PC-9 (cell line): ENCODE data around the gene LINC00632.

Source experiments
- EZH2 ChIP-seq: fragments of 200-600 bp; sonication (generic); IDR thresholded peaks from 2 replicates; pipeline ENCODE4 v1.8.0; 2017; ENCODE audit warnings: antibody characterized with exemption, low read depth
- TF ChIP-seq, protein P1 (sequence below): fragments of 200-600 bp; sonication (generic); conservative IDR thresholded peaks from 2 replicates; pipeline ENCODE4 v1.6.1; 2017; ENCODE audit warnings: mixed run types, antibody characterized with exemption, mild to moderate bottlenecking, moderate library complexity

DNA sequence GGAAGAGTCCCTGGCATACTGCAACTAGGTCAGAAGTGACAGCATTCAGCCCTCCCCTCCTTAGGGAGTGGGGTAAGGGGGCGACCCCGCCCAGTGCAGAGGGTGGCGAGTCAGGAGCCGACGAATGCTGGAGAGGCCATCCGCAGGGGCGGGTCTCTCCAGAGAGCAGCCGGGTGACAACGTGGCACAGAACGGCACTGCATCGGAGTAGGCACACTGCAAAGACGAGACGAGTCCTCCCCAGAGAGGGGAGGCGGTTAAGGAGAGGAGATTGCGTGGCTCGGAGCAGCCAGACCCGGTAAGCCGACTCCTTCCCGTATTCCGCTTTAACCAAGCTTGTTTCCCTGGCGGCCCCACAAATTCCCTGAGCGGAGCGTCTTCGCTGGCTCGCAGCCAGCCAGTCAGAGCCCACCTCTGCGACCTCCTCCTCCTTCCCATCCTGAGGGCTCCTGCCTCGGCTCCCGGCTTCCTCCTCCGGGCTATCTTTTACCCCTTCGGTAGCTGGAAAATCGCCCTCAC, 54.9 kb downstream of the LINC00632 start:
- TF ChIP-seq, protein P1, sequence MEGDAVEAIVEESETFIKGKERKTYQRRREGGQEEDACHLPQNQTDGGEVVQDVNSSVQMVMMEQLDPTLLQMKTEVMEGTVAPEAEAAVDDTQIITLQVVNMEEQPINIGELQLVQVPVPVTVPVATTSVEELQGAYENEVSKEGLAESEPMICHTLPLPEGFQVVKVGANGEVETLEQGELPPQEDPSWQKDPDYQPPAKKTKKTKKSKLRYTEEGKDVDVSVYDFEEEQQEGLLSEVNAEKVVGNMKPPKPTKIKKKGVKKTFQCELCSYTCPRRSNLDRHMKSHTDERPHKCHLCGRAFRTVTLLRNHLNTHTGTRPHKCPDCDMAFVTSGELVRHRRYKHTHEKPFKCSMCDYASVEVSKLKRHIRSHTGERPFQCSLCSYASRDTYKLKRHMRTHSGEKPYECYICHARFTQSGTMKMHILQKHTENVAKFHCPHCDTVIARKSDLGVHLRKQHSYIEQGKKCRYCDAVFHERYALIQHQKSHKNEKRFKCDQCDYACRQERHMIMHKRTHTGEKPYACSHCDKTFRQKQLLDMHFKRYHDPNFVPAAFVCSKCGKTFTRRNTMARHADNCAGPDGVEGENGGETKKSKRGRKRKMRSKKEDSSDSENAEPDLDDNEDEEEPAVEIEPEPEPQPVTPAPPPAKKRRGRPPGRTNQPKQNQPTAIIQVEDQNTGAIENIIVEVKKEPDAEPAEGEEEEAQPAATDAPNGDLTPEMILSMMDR, result no peak
- TF ChIP-seq EZH2, result no peak
